Kidney (tissue), 14 donors: ENCODE data around the gene VTA1. TPM values are rescaled to one million over a fixed set of nuclear protein-coding genes. Genes with fewer than 3 reads are reported as not detected.
A peak's percentile ranks its signal among the peaks of the same experiment; 100 is the strongest.

Source experiments
- DNase-seq, 5 donors: peaks; one replicate each; pipeline ENCODE4 v3.0.0-alpha.2; 2013 to 2020
- FAIRE-seq: peaks from 2 replicates; lab custom pipeline; 2012; peaks lifted over from hg19 to GRCh38; lab: Jason Lieb, UNC
- H3K27ac ChIP-seq, 2 donors: one replicate each; pipeline ENCODE4 v1.7.0; 2013; ENCODE audit warnings: low read depth in 2 of 2, low read length in 2 of 2, inconsistent platforms in 1 of 2
- H3K27me3 ChIP-seq: one replicate; pipeline ENCODE4 v1.7.1; 2013; ENCODE audit warnings: low read length, inconsistent platforms; ENCODE audit not compliant: control insufficient read depth, insufficient read depth
- H3K36me3 ChIP-seq, 3 donors: one replicate each; pipeline versions ENCODE4 v1.7.0 to v1.7.1; 2013; ENCODE audit warnings: low read length in 3 of 3, control low read depth in 1 of 3, inconsistent platforms in 1 of 3; ENCODE audit not compliant: insufficient read depth in 3 of 3, control insufficient read depth in 2 of 3
- H3K4me1 ChIP-seq, 3 donors: one replicate each; pipeline versions ENCODE4 v1.7.0 to v1.7.1; 2013; ENCODE audit warnings: low read length in 3 of 3, inconsistent platforms in 1 of 3, low read depth in 1 of 3; ENCODE audit not compliant: control insufficient read depth in 2 of 3, insufficient read depth in 2 of 3
- H3K4me3 ChIP-seq, 3 donors: one replicate each; pipeline versions ENCODE4 v1.7.0 to v1.8.1; 2013; ENCODE audit warnings: low read length in 3 of 3, control low read depth in 1 of 3, inconsistent platforms in 1 of 3
- H3K9ac ChIP-seq, 3 donors: one replicate each; pipeline versions ENCODE4 v1.7.0 to v1.7.1; 2013; ENCODE audit warnings: low read length in 3 of 3, control low read depth in 1 of 3, inconsistent platforms in 1 of 3
- H3K9me3 ChIP-seq, 3 donors: one replicate each; pipeline versions ENCODE4 v1.7.0 to v1.7.1; 2013; ENCODE audit warnings: low read length in 3 of 3, control low read depth in 1 of 3, inconsistent platforms in 1 of 3; ENCODE audit not compliant: control insufficient read depth in 2 of 3, insufficient read depth in 1 of 3
- intact Hi-C: fragments of 100-400 bp; cut with DNase I; formaldehyde crosslinking; loops from one replicate; pipeline ENCODE4 v1.11.1; 2022
- polyA plus RNA-seq: library from polyadenylated mRNA; stranded (reverse); fragments of 350-450 nt; fragmentation: Illumina TruSeq; extraction: RNeasy Lipid Tissue Mini Kit (QIAGEN cat#74804); gene quantifications from one replicate; pipeline ENCODE4 v1.2.3, GENCODE V29; 2014; ENCODE audit warnings: low read depth, low replicate concordance; ENCODE audit not compliant: insufficient read depth
- total RNA-seq: library from RNA; stranded (reverse); fragmentation: NEBNext Ultra II Directional; extraction: Animal tissue kit (Norgen Biotek cat#: 25700); gene quantifications from one replicate; pipeline ENCODE4 v1.2.1, GENCODE V29; 2021
- TF ChIP-seq, protein P1 (sequence below): IDR thresholded peaks from 3 replicates; pipeline ENCODE4 v1.5.1; 2012; ENCODE audit warnings: mild to moderate bottlenecking, moderate library complexity, borderline replicate concordance; ENCODE audit not compliant: insufficient read depth; ENCODE audit errors: extremely low read depth
- donor health status: control.
- donor health status: control.
- donor health status: control.
- donor health status: control.
- donor health status: control.
- donor health status: DM: yes; HTN: yes; CAD: no.
- donor health status: Normal renal cell carcinoma (clear cell type).

VTA1 gene
- total and polyA plus RNA-seq, 2 donors from 2014 or later, result 32.9 to 37.2 TPM

DNA sequence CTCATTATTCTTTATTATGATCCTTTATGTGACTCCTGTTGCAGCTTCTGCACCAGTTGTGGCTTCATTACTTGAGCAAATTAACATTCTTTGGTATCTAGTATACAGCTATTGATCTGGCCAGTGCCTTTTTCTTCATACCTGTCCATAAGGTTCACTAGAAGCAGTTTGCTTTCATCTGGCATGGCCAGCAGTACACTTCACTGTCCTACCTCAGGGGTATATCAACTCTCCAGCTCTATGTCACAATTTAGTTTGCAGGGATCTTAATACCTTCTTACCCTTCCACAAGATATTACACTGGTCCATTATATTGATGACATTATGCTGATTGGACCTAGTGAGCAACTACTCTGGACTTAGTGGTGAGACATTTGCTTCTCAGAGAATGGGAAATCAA lies 46.6 kb downstream of the VTA1 start:
- DNase-seq (no peak), FAIRE-seq (no peak)
- Histone ChIP-seq H3K4me1 (no peaks in the 10 kb centered on the region), H3K4me3 (no peak overlapping the region), H3K27me3 (no peaks in the 10 kb centered on the region), H3K27ac (no peak overlapping the region), H3K36me3 (peaks cover 0 to 2% (median 0%) of the 10 kb centered on the region in 3 donors), H3K9me3 (no peaks in the 10 kb centered on the region), H3K9ac (no peak overlapping the region)
- TF ChIP-seq, protein P1, sequence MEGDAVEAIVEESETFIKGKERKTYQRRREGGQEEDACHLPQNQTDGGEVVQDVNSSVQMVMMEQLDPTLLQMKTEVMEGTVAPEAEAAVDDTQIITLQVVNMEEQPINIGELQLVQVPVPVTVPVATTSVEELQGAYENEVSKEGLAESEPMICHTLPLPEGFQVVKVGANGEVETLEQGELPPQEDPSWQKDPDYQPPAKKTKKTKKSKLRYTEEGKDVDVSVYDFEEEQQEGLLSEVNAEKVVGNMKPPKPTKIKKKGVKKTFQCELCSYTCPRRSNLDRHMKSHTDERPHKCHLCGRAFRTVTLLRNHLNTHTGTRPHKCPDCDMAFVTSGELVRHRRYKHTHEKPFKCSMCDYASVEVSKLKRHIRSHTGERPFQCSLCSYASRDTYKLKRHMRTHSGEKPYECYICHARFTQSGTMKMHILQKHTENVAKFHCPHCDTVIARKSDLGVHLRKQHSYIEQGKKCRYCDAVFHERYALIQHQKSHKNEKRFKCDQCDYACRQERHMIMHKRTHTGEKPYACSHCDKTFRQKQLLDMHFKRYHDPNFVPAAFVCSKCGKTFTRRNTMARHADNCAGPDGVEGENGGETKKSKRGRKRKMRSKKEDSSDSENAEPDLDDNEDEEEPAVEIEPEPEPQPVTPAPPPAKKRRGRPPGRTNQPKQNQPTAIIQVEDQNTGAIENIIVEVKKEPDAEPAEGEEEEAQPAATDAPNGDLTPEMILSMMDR, result no peak
- intact Hi-C loops, result no loop called here

DNA sequence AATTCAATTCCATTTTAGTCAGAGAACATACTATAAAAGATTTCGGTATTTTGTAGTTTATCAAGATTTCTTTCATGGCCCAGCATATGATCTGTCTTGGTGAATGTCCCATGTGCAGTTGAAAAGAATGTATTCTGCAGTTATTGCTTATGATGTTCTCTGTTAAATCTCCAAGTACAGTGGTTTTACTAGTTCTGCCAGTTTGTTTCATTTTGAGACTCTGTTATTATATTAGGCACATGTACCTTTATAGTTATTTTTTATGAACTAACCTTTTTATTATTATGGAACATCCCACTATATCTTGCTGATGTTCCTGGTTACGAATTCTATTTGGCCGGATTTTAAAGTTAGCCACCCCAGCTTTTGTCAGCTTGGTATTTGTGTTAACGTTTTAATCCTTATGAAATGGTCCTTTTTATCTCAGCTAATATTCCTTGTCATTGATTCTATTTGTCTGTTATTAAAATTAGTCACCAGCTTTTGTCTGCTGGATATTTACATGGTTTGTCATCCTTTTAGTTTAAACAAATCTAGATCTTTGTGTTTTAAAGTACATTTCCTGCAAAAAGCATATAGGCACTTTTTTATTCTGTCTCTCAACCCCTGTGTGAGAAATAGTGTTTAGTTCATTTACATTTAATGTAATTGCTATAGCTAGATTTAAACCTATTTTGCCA lies 48.9 kb downstream of the VTA1 start:
- FAIRE-seq, result no peak

DNA sequence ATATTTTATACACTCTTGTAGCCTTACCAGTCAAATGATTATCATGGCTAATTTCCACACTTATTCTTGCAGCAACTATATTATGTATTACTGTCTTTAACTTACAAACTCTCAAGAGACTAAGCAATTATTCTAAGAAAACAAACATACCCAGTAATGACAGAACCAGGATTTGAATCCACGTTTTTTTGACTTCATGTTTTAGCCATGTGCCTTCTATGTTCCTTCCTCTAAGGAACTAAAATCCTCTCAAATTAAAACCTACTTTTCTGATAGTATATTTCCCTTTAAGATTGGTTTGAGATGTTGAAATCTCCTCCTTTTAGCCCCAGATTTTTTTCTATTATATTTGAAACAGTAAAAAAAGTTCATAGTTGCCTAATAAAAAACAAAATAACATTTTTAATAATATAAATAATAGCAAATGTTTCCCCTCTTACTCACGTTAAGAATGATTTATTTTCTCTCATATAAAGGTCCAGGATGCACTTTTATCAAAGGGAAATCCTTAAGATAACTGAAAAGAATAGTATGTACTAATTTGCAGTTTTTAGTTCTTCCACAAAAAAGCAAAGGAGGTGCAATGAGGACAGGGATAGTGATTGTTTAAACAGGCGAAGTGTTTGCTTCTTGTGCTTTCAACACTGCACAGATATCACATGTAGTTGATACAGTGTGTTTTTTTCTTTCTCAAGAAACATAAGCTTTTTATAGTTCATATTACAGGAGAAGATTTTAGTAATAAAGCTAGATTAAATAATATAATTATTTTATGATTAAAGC lies 54.0 kb downstream of the VTA1 start:
- H3K27me3 ChIP-seq, result no peaks in the 10 kb centered on the region
- H3K27ac ChIP-seq, result no peak overlapping the region
- DNase-seq, result no peak
- peak; percentile 49 for FAIRE-seq
- peaks cover 0 to 2% (median 2%) of the 10 kb centered on the region in 3 donors for H3K36me3 ChIP-seq
- no peaks in the 10 kb centered on the region for H3K4me1 ChIP-seq
- TF ChIP-seq, protein P1, result no peak
- no peak overlapping the region for H3K9ac ChIP-seq
- H3K9me3 ChIP-seq, result no peaks in the 10 kb centered on the region
- intact Hi-C loops, result no loop called here
- no peak overlapping the region for H3K4me3 ChIP-seq

More for the DNA sequence above, 48.9 kb downstream of the VTA1 start:
- Histone ChIP-seq H3K4me3 (no peak overlapping the region), H3K27me3 (no peaks in the 10 kb centered on the region), H3K9me3 (no peaks in the 10 kb centered on the region), H3K27ac (no peak overlapping the region), H3K36me3 (peaks cover 0 to 2% (median 2%) of the 10 kb centered on the region in 3 donors), H3K9ac (no peak overlapping the region), H3K4me1 (no peaks in the 10 kb centered on the region)
- intact Hi-C loops, result no loop called here
- TF ChIP-seq, protein P1, result no peak
- DNase-seq, result no peak
